GF-D8 (cell line): ENCODE results near the gene ASTE1.
"Not testable (repeated sequence)": the region's sequence is repeated elsewhere in the genome, so short reads cannot be mapped to it uniquely, and the experiment has no call there.

Experiments
- DNase-seq: peaks from one replicate; lab custom pipeline; 2025; lab: John Stamatoyannopoulos, UW

The ASTE1 gene, protein sequence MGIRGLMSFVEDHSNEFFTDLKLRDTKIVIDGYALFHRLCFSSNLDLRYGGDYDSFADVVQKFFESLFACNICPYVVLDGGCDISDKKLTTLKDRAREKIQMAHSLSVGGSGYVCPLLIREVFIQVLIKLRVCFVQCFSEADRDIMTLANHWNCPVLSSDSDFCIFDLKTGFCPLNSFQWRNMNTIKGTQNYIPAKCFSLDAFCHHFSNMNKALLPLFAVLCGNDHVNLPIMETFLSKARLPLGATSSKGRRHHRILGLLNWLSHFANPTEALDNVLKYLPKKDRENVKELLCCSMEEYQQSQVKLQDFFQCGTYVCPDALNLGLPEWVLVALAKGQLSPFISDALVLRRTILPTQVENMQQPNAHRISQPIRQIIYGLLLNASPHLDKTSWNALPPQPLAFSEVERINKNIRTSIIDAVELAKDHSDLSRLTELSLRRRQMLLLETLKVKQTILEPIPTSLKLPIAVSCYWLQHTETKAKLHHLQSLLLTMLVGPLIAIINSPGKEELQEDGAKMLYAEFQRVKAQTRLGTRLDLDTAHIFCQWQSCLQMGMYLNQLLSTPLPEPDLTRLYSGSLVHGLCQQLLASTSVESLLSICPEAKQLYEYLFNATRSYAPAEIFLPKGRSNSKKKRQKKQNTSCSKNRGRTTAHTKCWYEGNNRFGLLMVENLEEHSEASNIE

DNA sequence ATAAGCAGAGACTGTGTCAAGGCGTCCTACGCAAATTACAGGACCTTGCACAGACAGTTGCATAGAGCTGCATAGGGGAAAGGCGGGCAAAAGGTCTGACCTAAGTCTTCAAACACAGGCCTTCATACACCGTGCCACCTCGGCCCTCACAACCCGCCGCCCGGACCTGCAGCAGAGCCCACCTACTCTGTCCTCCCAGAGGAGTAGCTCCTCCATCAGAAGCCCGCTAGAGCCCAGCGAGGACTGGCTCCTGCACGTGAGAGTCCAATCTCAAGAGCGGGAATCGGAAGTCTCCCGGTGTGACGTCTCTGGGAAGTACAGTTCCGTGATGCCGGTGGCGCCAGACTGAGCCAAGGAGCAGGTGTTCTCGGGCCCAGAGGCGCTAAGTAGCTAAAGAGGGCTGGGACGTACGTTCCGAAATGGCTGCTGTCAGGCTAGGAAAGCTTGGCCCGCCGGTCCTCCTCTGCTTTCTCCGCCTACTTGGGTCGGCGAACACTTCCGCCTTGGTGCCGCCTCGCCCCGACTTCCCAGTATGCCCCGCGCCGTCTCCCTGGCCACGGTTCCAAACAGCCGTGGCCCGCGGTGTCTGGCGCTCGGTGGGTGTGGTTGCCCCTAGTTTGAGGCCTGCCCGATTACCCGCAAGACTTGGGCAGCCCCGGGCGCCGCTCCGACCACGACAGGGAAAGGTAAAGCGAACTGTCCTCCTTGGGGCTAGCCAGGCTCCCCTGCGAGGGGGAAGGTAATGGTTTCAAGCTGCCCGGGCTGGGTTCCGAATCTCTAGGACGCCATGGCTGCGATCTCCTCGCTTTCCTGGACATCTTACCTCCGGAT lies at the start of gene ASTE1, which contains the start of gene NEK11:
TSS of gene ASTE1 (minus strand) at position 505 of the 831 bp plus-strand sequence. CDS start 1,519 bp downstream, outside the sequence.
TSS of gene NEK11 (plus strand) at position 557 of the 831 bp plus-strand sequence. CDS start 2,832 bp downstream, outside the sequence.
- peak; percentile 54 for DNase-seq

DNA sequence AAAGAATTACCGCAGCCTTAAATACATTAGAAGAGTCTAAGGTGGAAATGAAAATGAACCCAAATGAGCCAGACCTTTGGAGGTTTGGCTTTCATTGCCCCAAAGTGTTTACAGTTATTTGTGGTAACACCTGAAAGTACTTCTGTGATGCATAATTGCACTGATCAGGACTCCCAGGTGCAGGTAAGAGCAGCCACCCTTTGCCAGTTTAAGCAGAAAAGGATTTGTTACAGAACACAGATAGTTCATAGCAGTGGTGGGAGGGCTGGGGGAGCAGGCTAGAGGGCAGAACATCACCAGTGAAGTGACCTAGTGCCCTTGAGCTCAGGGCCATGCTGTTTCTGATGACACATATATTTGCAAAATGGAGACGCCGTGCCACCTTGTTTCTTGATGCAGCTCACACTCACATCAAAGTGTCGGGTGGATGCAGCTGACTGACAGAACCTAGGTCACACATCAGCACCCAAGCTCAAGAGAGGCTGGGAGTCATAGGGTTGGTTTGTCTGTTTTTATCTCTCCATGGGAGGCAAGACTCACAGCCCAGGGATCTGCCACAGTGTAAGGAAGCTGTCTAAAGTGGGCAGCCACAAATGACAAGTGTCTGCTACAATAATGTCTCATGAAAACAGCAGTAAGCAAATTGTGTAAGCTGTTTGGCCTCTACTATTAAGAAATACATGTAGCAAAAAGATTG lies 49.2 kb upstream of the ASTE1 start:
- no peak for DNase-seq

DNA sequence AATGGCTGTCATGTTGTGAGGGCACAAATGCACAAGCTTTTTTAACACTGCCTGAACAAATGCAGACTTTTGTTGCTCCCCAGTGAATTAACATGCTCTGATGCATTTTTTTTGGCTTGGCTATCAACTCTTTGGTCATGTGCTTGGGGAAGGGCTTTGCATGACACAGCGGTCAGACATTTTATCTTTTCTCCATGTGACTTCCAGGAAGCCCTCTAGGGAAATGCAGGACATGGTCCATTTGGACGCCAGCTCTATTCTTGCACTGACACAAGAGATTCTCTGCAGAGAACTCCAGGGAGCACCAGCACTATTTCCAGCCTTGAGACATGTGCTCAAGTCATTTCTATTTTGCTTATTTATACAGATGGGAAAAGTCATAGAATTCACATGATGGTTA lies 46.2 kb upstream of the ASTE1 start:
- no peak for DNase-seq

DNA sequence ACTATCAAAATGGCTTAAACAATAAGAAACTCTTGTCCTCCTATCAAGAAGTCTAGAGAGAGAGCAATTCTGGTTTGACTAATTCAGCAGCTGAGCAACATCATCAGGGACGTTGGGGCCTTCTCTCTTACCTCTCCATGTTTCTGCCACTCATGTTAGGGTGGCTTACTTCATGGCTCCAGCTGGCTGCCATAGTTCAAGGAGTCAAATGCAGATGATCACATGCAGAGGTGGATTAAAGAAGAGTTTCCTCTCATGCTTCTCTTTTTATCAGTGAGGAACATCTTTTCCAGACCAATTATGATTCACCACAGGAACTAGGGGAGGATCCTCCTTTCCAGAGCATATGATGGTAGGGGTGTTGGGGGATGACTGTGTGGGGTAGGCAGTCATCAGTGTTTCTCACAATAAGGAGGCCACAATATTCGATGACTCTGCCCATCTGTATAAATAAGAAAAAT lies 45.5 kb upstream of the ASTE1 start:
- peak; percentile 53 for DNase-seq

GRCh38 chr3:131067983-131068382 lies 41.4 kb upstream of the ASTE1 start:
- no peak for DNase-seq

- no peak for DNase-seq
Observed at GRCh38 chr3:131053043-131053859, 26.6 kb upstream of the ASTE1 start.

GRCh38 chr3:131050001-131050400 lies 23.4 kb upstream of the ASTE1 start:
- no peak for DNase-seq

DNA sequence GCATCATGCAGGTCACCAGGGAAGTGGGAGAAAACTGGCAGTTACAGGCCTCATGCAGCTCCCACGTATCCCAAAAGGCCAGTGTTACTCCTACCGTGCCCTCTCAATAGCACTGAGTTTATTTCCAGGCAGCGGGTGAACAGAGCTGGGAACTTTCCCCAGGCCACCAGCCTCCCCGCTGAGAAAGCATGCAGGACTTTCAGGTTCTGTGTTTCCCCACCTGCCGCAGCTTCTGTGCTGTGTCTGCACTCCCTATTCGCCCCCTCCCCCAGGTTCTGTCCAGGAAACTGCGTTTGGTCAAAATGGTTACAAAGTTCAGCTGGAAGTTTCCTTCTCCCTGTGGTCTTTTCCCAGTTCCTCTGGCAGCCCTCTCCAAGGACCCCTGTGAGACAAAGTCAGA lies 21.4 kb upstream of the ASTE1 start:
- no peak for DNase-seq

GRCh38 chr3:131047582-131047981 lies 21.0 kb upstream of the ASTE1 start:
- no peak for DNase-seq

DNA sequence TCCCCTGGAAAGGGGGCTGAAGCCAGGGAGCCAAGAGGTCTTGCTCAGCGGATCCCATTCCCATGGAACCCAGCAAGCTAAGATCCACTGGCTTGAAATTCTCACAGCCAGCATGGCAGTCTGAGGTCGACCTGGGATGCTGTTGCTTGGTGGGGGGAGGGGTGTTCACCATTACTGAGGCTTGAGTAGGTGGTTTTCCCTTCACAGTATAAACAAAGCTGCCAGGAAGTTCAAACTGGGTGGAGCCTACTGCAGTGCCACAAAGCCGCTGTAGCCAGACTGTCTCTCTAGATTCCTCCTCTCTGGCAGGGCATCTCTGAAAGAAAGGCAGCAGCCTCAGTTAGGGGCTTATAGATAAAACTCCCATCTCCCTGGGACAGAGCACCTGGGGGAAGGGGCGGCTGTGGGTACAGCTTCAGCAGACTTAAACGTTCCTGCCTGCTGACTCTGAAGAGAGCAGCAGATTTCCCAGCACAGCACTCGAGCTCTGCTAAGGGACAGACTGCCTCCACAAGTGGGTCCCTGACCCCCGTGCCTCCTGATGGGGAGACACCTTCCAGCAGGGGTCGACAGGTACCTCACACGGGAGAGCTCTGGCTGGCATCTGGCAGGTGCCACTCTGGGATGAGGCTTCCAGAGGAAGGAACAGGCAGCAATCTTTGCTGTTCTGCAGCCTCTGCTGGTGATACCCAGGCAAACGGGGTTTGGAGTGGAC lies 15.8 kb upstream of the ASTE1 start:
- DNase-seq: not testable (repeated sequence)

DNA sequence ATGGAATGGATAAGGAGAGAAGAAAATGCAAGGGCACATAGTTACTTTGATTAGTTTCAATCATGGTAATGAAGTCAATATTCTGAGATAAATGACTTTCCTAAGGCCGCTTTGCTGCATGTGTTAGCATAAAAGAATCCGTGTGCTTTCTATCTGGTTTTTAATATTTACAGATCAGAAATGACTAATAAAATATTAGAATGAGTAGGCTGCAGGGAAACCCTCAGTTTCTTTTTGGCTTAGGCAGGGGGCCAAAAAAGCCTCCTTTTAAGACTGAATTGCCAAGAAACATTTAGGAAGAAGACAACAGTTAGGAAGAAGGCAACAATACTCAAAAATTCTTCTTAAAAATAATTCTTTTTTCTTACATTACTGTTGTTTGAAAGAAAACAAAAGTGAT lies 11.7 kb upstream of the ASTE1 start:
- DNase-seq: no peak

DNA sequence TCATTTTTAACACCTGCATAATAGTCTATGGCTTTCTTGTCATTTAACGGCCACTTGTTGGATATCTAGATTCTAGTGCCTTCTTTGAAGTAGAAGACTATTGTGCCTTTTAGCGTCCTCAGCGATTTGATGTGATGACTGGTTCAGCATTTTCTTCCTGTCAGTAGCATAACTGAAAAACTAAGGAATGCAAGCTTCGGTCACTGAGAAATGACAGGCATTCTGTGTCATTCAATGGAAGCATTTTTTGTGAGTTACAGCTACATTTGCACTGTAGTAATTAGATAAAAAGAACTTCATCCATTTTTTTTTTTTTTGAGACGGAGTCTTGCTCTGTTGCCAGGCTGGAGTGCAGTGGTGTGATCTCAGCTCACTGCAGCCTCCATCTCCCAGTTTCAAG lies 10.4 kb upstream of the ASTE1 start:
- no peak for DNase-seq

GRCh38 chr3:131036200-131036816 lies 9.7 kb upstream of the ASTE1 start:
- no peak for DNase-seq

DNA sequence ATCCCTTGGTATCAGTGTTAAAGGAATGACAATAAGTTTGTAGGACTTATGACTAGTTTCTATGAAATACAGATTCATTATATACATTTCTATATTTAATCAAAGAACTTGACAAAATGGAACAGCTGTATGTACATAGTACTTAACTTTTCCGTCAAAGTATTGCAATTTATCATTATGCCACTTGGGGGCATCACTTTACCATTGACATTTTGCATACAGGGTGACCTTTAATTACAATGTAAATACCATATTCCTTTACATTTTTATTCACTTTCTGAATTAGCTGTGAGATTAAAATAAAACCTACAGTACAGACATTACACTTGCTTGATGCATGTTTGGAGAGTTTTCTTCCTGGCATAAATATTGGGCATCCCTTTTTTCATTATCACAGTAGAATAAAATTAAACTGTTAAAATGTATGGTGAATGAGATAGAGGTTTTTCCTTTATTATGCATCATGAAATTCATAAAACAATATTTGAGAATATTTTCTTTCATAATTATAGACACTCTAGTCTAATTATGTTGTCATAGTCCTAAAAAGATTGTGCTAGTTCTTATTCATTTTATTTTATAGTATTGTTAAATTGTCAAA lies 7.0 kb upstream of the ASTE1 start:
- DNase-seq: no peak

- DNase-seq: no peak
Observed at GRCh38 chr3:131031660-131032059, 5.0 kb upstream of the ASTE1 start.

DNA sequence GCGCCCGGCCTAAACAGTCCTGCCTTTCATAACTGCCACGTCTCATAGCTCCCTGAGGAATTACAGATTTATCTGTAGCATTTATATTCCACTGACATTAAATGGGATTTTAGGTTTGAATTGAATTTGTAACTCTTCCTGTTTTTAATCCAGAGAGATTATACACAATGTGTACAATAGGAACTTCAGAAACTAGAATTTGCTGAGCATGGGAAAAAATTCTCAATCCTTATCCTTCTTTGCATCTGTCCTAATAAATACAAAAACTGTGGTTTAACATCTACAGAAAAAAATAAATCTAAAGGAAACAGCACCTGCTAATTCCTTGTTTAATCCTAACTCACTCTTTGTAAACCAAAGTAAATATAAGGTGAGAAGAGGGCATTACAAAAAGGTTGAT lies 2.2 kb upstream of the ASTE1 start:
- DNase-seq: no peak

DNA sequence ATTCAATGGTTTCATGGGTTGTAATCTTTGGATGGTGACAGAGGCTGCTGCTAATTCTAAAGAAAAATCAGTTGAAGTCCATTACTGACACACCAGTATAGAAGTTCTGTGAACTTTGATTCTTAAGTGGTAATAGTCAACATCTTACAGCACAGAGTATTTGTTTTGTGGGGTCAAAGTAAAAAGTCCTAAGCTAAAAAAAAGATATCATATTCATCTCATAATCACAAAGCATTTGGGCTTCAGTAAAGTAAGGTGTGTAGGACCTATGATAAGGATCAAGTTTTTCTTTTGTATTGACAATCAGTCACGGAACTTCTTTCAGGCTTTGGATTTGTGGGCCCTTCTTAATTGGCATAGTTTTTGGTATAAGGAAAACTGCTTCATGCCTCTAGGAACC lies 1.1 kb downstream of the ASTE1 start:
- no peak for DNase-seq

DNA sequence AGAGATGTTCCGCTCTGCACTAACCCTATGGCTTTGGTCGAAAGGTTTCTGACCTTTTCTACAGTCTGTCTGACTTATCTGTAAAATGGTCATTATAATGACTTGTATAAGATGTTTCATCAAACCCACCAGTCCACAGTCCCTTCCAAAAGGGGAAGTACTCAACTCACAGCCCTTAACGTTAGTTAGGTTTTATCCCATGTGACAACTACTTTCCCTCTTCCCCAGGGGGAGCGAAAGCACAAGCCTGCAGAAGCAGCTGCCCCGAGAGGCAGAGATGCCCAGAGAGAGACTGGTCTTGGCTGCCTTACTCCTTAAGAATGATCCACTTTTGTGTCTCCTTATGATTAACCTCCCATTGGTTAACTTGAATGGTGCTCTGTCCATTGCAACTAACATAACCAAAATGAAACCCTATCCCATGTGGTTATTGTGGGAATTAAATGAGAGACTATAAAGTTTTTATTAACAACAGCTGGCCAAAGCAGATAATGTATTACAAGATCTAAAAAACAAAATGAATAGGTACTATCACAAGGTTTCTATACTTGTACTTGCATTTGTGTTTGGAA lies 6.4 kb downstream of the ASTE1 start:
- DNase-seq: peak; percentile 79

- no peak for DNase-seq
Observed at GRCh38 chr3:131018970-131019369, 7.7 kb downstream of the ASTE1 start.
